ENCODE results near the gene SLC22A13. TPM values are rescaled to one million over a fixed set of nuclear protein-coding genes. Genes with fewer than 3 reads are reported as not detected.

Gene SLC22A13
- total and polyA plus RNA-seq, 10 of the 15 experiments (the other 5 are each of a cell fraction or from before 2014, with no cell fraction given), result 0.03 to 0.19 (median 0.11) TPM; not detected in 5

DNA sequence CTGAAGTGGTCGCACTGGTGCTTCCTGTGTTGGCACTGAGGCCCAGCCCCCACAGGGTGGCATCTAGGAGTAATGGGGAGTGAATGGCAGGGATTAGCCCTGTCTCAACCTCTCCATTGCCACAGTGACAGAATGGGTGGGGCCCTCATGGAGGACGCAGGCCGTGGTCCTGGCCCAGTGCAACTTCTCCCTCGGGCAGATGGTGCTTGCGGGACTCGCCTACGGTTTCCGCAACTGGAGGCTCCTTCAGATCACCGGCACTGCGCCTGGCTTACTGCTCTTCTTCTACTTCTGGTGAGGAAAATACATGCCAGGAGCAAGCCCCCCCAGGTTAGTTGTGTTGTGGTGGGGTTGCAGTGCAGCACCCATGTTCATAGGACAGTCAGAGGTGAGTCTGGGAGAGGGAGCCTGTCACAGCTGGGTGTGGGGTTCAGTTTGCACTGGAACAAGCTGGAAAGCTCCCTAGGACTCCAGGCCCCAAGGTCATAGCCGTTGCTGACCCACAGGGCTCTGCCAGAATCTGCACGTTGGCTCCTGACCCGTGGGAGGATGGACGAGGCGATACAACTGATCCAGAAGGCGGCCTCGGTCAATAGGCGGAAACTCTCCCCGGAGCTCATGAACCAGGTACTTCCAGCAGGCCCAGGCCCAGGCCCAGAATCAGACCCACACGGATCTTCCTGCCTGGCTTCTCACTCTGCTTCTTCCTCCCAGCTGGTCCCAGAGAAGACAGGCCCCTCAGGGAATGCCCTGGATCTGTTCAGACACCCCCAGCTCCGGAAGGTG, 9.4 kb downstream of the SLC22A13 start:
- Histone ChIP-seq H3K27me3 (replicated peaks in 1 of 2; ENCODE audit: control insufficient read depth in 2 of 2, insufficient read depth in 2 of 2, low read length in 1 of 2) (no peaks in the 10 kb centered on the region; a peak in 1 of 4 replicates), H3K79me2 (ENCODE audit: control insufficient read depth, insufficient read depth, low read length) (no peaks in the 10 kb centered on the region), H3K9me3 (replicated peaks; ENCODE audit: control insufficient read depth, insufficient read depth, low read length) (no peaks in the 10 kb centered on the region; the same call in 2 of the 3 replicates), H3K27ac (ENCODE audit: control insufficient read depth, insufficient read depth) (no peak overlapping the region), H3K4me1 (ENCODE audit: control insufficient read depth, insufficient read depth, low read length) (no peaks in the 10 kb centered on the region), H3K36me3 (ENCODE audit: control insufficient read depth in 2 of 2, insufficient read depth in 2 of 2, low read length in 1 of 2) (no peaks in the 10 kb centered on the region), H4K20me1 (ENCODE audit: control insufficient read depth, insufficient read depth) (no peaks in the 10 kb centered on the region), H3K4me2 (ENCODE audit: control insufficient read depth, insufficient read depth) (no peak overlapping the region), H3K9ac (ENCODE audit: control insufficient read depth, insufficient read depth, low read length) (no peak overlapping the region), H3K4me3 (no peak overlapping the region), H2AFZ (ENCODE audit: control insufficient read depth, low read depth, low read length) (no peak overlapping the region)
- intact Hi-C loops (cut with micrococcal nuclease; ENCODE audit: unreplicated experiment), result no loop called here
- TF ChIP-seq, protein P1, sequence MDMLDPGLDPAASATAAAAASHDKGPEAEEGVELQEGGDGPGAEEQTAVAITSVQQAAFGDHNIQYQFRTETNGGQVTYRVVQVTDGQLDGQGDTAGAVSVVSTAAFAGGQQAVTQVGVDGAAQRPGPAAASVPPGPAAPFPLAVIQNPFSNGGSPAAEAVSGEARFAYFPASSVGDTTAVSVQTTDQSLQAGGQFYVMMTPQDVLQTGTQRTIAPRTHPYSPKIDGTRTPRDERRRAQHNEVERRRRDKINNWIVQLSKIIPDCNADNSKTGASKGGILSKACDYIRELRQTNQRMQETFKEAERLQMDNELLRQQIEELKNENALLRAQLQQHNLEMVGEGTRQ (IDR thresholded peaks at IDR 0.05; ENCODE audit: borderline replicate concordance, low read depth, low read length), result no peak
- TF ChIP-seq RELA (IDR thresholded peaks at IDR 0.05; ENCODE audit: borderline replicate concordance, partially characterized antibody), result no peak
- no peak for TF ChIP-seq KDM1A (IDR thresholded peaks at IDR 0.05; ENCODE audit: borderline replicate concordance)
- TF ChIP-seq, protein P2, sequence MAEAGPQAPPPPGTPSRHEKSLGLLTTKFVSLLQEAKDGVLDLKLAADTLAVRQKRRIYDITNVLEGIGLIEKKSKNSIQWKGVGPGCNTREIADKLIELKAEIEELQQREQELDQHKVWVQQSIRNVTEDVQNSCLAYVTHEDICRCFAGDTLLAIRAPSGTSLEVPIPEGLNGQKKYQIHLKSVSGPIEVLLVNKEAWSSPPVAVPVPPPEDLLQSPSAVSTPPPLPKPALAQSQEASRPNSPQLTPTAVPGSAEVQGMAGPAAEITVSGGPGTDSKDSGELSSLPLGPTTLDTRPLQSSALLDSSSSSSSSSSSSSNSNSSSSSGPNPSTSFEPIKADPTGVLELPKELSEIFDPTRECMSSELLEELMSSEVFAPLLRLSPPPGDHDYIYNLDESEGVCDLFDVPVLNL (IDR thresholded peaks at IDR 0.05; ENCODE audit: low read depth, low read length), result no peak
- no peak for TF ChIP-seq RFX5 (IDR thresholded peaks at IDR 0.05; ENCODE audit: low read depth, low read length)
- TF ChIP-seq SPI1 (IDR thresholded peaks at IDR 0.05; ENCODE audit: borderline replicate concordance, insufficient read depth, low read depth, low read length), result no peak
- no peak for TF ChIP-seq EED (IDR thresholded peaks at IDR 0.05; ENCODE audit: low read depth)
- 85% methylated on average over 21 of the region's 21 CpGs for WGBS (ENCODE audit: insufficient coverage, insufficient replicate concordance, low lambda C conversion rate, missing lambda C conversion rate)
- BruUV-seq (replicated peaks), result no TSS peak
- POLR2A ChIA-PET, result interaction anchor here (1.4 kb wide), 1 partner anchor 121 kb away, joined by 3 read pairs; no protein-coding TSS in a partner anchor
- in situ Hi-C loops (cut with MboI), result no loop called here
- CTCF ChIA-PET, result no interaction called here
- RAD21 ChIA-PET (ENCODE audit: unreplicated experiment), result no interaction called here
- SMC1A ChIA-PET (ENCODE audit: uncharacterized antibody, unreplicated experiment), result no interaction called here
- FAIRE-seq (no peak), ATAC-seq (no peak), DNase-seq (ENCODE audit: low read depth, low spot score) (no peak)
